Right lobe of liver (tissue), 6 donors: ENCODE data around the gene IL12B. TPM values are rescaled to one million over a fixed set of nuclear protein-coding genes. Genes with fewer than 3 reads are reported as not detected.

ENCODE experiments used
- ATAC-seq, 4 donors: fragments of 200-7000 bp; cut with Tn5 transposase; one replicate each; pipeline ENCODE4 v1.9.1; 2020; ENCODE audit warnings: mild to moderate bottlenecking in 4 of 4, moderate library complexity in 4 of 4
- DNase-seq, 3 donors: peaks; one replicate each; pipeline ENCODE4 v3.0.0-alpha.2; 2020
- H3K27ac ChIP-seq, 3 donors: fragments of 200-600 bp; one replicate each; pipeline ENCODE4 v1.8.0; 2022
- H3K27me3 ChIP-seq, 2 donors: fragments of 200-600 bp; one replicate each; pipeline ENCODE4 v1.8.0; 2022
- H3K36me3 ChIP-seq, 4 donors: fragments of 200-600 bp; sonication (generic) in 1 of 4; one replicate each; pipeline versions ENCODE4 v1.5.1 to v1.8.0; 2017 to 2022; ENCODE audit warnings: control low read depth in 1 of 4
- H3K4me1 ChIP-seq, 4 donors: fragments of 200-600 bp; sonication (generic) in 1 of 4; one replicate each; pipeline versions ENCODE4 v1.5.1 to v1.8.0; 2017 to 2022; ENCODE audit warnings: control low read depth in 1 of 4
- H3K4me3 ChIP-seq, 3 donors: fragments of 200-600 bp; one replicate each; pipeline ENCODE4 v1.8.0; 2022
- H3K9me3 ChIP-seq, 4 donors: fragments of 200-600 bp; sonication (generic) in 1 of 4; one replicate each; pipeline versions ENCODE4 v1.5.1 to v1.8.0; 2017 to 2022; ENCODE audit warnings: control low read depth in 1 of 4
- CTCF ChIP-seq, 4 donors: fragments of 200-600 bp in 3 of 4; fragments of 450-650 bp in 1 of 4; IDR thresholded peaks; one replicate each; pipeline versions ENCODE4 v1.5.1 to v1.8.0; 2016 to 2022; ENCODE audit warnings: antibody characterized with exemption in 4 of 4, mild to moderate bottlenecking in 2 of 4
- POLR2A ChIP-seq: fragments of 450-650 bp; IDR thresholded peaks from one replicate; pipeline ENCODE4 v1.6.1; 2017; ENCODE audit warnings: antibody characterized with exemption, mild to moderate bottlenecking
- WGBS: methylation state at CpG from one replicate; pipeline ENCODE4 v1.1.6; 2018; ENCODE audit warnings: low coverage, low lambda C conversion rate; ENCODE audit not compliant: insufficient coverage; ENCODE audit errors: missing lambda C conversion rate; 5-methylcytosine and 5-hydroxymethylcytosine counted together
- intact Hi-C, 2 donors: fragments of 100-400 bp; cut with DNase I; formaldehyde crosslinking; loops; one replicate each; pipeline versions ENCODE4 v1.11.2 to v1.14.1; 2022
- total RNA-seq, 6 experiments: library from RNA; depleted of rRNA in 2 of 6; stranded (reverse); fragments of >200 nt in 2 of 6; fragmentation: NEBNext Ultra II Directional in 3 of 6; extraction: Animal tissue kit (Norgen Biotek cat#: 25700) in 3 of 6; gene quantifications; one replicate each; pipeline versions ENCODE4 v1.1.0 to v1.2.4, GENCODE V29; 2016 to 2023
- donor health status: DM: no; HTN: yes; CAD: no.
- donor health status: DM: no; HTN: no; CAD: no.
- donor health status: DM: no; HTN: no; CAD: no.
- donor health status: DM: no; HTN: yes; CAD: no.
- donor health status: DM: no; HTN: yes; CAD: no.

The IL12B gene
- total RNA-seq, 6 experiments from 2014 or later = not detected

- ATAC-seq (no peak), DNase-seq (no peak)
- no peak for TF ChIP-seq POLR2A
- no peak for TF ChIP-seq CTCF (IDR thresholded peaks at IDR 0.05)
Measured at GRCh38 chr5:159340511-159340910, 10.2 kb upstream of the IL12B start.

GRCh38 chr5:159339460-159339859 is 9.2 kb upstream of the IL12B start:
- no peak overlapping the region for H3K4me3 ChIP-seq
- intact Hi-C loops = no loop called here
- H3K4me1 ChIP-seq = no peaks in the 10 kb centered on the region
- no peaks in the 10 kb centered on the region for H3K9me3 ChIP-seq
- no peak overlapping the region for H3K27ac ChIP-seq
- no peaks in the 10 kb centered on the region for H3K36me3 ChIP-seq
- DNase-seq = no peak
- no peaks in the 10 kb centered on the region for H3K27me3 ChIP-seq
- 89% methylated on average over 2 of the region's 2 CpGs for WGBS
- TF ChIP-seq CTCF (IDR thresholded peaks at IDR 0.05) (no peak), POLR2A (no peak)
- no peak for ATAC-seq

More at GRCh38 chr5:159340511-159340910, 10.2 kb upstream of the IL12B start:
- no peaks in the 10 kb centered on the region for H3K27me3 ChIP-seq
- 84% methylated on average over 4 of the region's 4 CpGs for WGBS
- no peaks in the 10 kb centered on the region for H3K4me1 ChIP-seq
- no peak overlapping the region for H3K4me3 ChIP-seq
- H3K9me3 ChIP-seq = no peaks in the 10 kb centered on the region
- H3K36me3 ChIP-seq = no peaks in the 10 kb centered on the region
- H3K27ac ChIP-seq = no peak overlapping the region
- intact Hi-C loops = no loop called here

GRCh38 chr5:159338118-159338517 is 7.8 kb upstream of the IL12B start:
- no peaks in the 10 kb centered on the region for H3K9me3 ChIP-seq
- H3K27me3 ChIP-seq = no peaks in the 10 kb centered on the region
- no peaks in the 10 kb centered on the region for H3K36me3 ChIP-seq
- DNase-seq (no peak), ATAC-seq (no peak)
- no peak for TF ChIP-seq CTCF (IDR thresholded peaks at IDR 0.05)
- TF ChIP-seq POLR2A = no peak
- H3K4me3 ChIP-seq = no peak overlapping the region
- H3K27ac ChIP-seq = no peak overlapping the region
- intact Hi-C loops = no loop called here
- no peaks in the 10 kb centered on the region for H3K4me1 ChIP-seq

GRCh38 chr5:159337016-159337955 is 7.0 kb upstream of the IL12B start:
- ATAC-seq (no peak), DNase-seq (no peak)
- 11% methylated on average over 1 of the region's 1 CpG for WGBS
- H3K4me3 ChIP-seq = no peak overlapping the region
- intact Hi-C loops = no loop called here
- no peaks in the 10 kb centered on the region for H3K4me1 ChIP-seq
- TF ChIP-seq POLR2A = no peak
- no peak for TF ChIP-seq CTCF (IDR thresholded peaks at IDR 0.05)
- no peaks in the 10 kb centered on the region for H3K9me3 ChIP-seq
- no peak overlapping the region for H3K27ac ChIP-seq
- no peaks in the 10 kb centered on the region for H3K27me3 ChIP-seq
- H3K36me3 ChIP-seq = no peaks in the 10 kb centered on the region
